ENCODE data around the gene PPP2R3A.

Gene PPP2R3A

GRCh38 chr3:135970506-135971116 lies 5.1 kb downstream of the PPP2R3A start:
- peak; percentile 62 for FAIRE-seq
- DNase-seq (ENCODE audit: low spot score) = peak; percentile 61

DNA sequence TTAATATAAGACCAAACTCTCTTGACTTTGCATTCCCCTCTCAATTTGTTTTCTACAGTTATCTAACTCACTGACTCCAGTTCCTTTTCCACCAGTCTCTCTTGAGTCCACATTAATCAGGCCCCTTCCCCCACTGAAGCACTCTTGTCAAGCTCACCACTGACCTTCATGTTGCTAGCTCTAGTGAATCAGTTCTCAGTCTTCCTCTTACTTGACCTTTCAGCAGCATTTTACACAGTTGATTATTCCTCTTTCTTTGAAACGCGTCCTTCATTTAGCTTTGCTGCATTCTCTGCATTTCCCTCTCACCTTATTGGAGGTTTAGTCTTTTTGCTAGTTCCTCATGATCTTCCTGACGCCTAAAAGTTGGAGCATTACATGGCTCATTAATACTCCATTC lies 8.3 kb downstream of the PPP2R3A start:
- DNase-seq (ENCODE audit: low spot score) (no peak), FAIRE-seq (no peak)

DNA sequence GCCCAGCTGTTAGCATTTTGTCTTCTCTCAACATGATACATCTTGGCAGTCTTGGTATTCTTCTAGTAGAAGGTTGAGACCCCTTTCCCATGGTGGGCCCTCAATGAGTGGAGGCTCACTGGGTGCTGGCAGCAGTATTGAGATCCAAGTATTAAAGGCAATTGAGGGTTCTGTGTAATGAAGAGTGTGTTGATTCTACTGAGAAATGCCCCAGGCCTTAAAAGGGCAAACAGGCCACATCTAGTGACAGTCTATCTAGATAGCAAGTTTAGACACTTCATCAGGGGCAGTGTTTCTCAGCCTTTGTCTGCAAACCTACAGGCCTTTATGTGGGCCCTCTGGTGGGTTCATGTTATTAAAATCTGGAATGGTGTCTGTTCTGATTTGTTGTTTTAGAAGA lies 9.5 kb downstream of the PPP2R3A start:
- FAIRE-seq = no peak
- DNase-seq (ENCODE audit: low spot score) = no peak

DNA sequence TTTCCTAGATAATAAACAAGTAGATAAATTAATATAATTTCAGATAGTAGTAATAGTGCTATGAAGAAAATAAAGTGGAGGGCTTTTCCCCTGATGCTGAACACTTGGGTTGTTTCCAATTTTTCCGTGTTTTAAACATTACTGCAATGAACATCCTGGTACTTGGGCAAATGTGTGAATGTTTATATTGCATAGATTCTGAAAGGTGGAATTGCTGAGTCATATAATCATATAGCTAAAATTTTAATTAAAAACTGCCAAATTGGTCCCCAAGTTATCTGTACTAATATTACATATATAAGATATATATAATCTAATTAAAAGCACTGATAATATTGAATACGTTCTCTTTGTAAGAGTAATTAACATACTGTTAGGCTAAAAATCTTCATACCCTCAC lies 10.0 kb downstream of the PPP2R3A start:
- FAIRE-seq (peak; percentile 15), DNase-seq (ENCODE audit: low spot score) (no peak)

DNA sequence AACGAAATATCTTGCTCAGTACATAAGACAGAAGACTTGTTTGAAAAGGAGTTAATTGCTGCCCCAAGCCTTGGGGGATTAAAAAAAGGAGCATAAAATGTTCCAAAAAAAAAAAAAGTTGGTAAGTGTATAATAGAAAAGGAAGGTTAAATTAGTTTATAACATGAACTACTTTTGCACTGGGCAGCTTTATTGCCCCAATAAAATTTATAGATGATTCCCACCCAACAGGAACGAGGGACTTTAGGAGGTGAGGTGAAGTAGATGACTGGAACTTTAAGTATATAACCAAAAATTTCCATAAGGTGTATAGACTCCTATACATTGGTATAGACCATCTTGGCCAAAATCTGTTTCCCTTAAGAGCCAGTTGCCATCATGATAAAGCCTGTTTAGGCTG lies 14.8 kb downstream of the PPP2R3A start:
- DNase-seq (ENCODE audit: low spot score) (no peak), FAIRE-seq (no peak)

- DNase-seq (ENCODE audit: low spot score) (no peak), FAIRE-seq (no peak)
Observed at GRCh38 chr3:135981701-135982403, 16.3 kb downstream of the PPP2R3A start.

DNA sequence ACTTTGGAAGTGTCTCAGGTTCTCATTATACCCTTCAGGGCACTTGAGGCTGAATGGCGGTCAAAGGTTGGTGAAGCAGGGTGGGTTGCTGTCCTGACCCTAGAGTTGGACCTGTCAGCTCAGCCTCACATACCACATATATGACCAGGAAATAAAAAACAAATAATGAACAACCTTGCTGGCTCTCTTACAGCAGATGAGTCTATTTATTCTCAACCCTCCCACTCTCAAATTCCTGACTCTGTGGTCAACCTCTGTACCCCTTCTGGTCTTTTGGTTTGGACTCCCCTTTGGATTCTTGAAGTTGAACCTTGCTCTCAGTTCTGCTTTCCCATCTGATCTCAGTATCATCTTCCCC lies 16.9 kb downstream of the PPP2R3A start:
- DNase-seq (ENCODE audit: low spot score) = peak; percentile 82
- peak; percentile 95 for FAIRE-seq

DNA sequence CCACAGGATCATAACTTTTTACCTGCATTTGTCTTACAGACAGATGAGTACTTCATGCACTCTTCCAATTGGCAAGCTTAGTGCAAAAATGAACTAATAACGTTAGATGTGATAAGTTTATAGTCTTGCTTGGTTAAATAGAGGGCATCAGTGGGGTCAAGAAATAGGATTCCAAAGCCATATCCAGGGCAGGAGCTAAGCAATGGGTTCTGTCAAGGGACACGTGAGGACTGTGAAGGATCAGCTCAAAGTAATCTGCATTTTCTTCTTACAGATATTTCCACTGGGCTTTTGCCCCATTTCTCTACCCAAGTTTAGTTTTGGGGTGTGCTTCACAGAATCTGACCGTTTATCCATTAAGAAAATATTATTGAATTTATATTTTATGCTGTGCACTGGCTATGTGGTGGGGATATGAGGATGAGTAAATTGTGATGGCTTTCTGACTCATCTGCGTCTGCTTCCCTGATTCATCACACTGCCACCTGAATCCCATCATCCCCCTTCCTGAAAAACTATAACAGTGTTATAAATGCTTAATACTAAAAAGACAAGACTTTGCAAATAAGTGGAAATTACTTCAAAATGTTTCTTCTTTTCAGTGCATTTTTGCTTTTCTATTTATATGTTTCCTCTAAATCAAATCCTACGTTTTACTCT lies 17.5 kb downstream of the PPP2R3A start:
- FAIRE-seq (no peak), DNase-seq (ENCODE audit: low spot score) (peak; percentile 65)

DNA sequence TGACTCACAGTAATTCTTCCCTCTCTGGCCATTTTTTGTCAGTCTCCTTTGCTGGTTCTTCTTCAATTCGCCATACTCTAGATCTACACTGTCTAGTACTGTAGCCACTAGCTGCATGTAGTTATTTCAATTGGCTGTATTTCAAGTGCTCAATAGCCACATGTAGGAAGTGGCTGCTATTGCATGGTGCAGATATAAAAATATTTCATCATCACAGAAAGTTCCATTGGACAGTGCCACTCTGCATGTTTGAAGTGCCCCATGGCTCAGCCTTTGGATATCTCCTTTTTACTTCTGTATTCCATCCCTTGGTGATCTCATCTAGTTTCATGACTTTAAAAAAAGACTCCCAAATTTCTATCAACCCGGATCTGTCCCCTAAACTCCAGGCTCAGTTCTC lies 22.1 kb downstream of the PPP2R3A start:
- FAIRE-seq (no peak), DNase-seq (ENCODE audit: low spot score) (no peak)

- FAIRE-seq (peak; percentile 80), DNase-seq (ENCODE audit: low spot score) (peak; percentile 20)
Observed at GRCh38 chr3:135989242-135989641, 23.7 kb downstream of the PPP2R3A start.

DNA sequence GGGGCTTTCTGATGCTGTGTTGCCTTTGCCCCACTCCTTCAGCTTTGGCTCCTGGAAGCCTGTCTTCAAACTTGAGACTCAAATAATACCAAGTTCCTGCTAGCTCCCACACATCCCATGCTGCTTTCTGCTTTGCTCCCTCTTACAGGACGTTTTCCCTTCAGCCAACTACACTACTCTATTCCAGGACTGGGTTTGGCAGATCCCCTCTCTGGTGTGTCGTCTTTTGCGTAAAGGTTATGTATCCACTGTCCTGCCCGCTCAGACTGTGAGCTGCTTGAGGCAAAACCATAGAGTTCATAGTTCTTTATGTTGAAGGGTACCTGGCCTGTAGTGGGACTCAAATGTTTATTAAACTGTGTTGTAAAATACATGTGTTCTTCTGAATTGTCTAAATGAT lies 25.4 kb downstream of the PPP2R3A start:
- FAIRE-seq (no peak), DNase-seq (ENCODE audit: low spot score) (no peak)

GRCh38 chr3:135991621-135992020 lies 26.1 kb downstream of the PPP2R3A start:
- DNase-seq (ENCODE audit: low spot score) = peak; percentile 23
- no peak for FAIRE-seq

GRCh38 chr3:135992072-135992471 lies 26.5 kb downstream of the PPP2R3A start:
- FAIRE-seq = peak; percentile 99
- peak; percentile 72 for DNase-seq (ENCODE audit: low spot score)

DNA sequence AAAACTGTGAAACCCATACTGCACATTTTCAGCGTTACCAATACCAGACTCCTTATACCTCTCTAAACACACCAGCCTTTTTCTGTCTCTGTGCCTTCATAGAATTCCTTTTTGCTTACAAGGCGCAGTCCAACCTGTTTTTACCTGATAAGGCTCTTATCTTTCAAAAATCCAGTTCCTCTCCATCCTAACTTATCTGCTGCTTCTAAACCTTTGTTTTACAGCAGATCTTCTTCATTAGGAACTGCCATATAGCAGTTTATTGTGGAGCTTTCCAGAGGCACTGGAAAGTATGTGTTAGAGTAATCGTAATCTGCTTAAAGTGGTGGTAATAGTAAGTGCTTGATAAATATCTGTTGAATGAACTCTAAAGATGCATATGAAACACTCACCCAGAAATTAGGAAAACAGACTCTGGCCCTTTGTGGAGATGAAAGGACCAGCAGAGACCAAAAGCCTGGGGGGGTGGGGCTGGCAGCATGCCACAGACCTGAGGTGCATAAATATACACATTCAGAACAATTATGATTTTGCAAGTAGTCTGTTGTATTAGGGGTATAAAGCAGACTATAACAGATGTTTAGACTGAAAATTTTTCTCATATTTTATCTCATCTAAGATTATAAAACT lies 29.3 kb downstream of the PPP2R3A start:
- DNase-seq (ENCODE audit: low spot score) = no peak
- FAIRE-seq = no peak

DNA sequence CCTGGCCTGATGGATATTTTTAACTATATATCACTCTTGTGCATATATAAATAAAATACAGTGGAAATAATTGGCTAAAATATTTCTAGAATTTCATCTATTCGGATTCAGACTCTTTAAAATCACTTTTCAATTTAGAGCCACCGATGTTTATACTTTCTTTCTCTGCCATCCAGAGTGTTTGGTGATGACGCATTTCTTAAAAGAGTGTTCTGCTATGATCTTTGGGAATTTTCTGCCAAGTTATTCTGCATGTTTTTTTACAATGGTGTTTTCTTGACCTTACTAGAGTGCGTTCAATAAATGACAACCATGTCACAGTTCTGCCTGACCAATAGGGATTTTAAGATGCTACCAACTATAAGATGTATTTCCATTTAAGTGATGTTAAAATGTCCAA lies 30.2 kb downstream of the PPP2R3A start:
- DNase-seq (ENCODE audit: low spot score) (no peak), FAIRE-seq (no peak)

- no peak for FAIRE-seq
Observed at GRCh38 chr3:135997554-135998320, 32.2 kb downstream of the PPP2R3A start.

GRCh38 chr3:136008221-136008620 lies 42.7 kb downstream of the PPP2R3A start:
- FAIRE-seq (no peak), DNase-seq (ENCODE audit: low spot score) (no peak)

More at GRCh38 chr3:135997554-135998320, 32.2 kb downstream of the PPP2R3A start:
- DNase-seq (ENCODE audit: low spot score) = no peak

- FAIRE-seq (no peak), DNase-seq (ENCODE audit: low spot score) (no peak)
Observed at GRCh38 chr3:136008732-136009470, 43.4 kb downstream of the PPP2R3A start.

DNA sequence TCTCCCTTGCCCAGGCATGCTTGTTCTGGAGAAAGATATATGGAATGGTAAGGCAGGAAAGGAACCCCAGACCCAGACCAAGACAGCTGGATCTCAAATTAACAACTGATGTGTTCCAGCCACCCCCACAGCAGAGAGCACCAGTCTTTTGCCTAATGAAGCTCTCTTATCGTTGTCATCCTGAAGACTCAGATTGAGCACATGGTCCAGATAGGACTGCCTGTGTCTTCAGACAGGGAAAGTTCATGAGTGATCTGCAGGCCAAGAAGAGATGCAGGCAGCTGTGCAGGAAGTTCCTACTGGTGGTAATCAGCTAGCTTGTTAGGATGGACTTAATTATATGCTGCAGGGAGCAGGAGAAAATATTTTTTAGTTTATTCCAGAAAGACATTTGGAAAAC lies 53.3 kb downstream of the PPP2R3A start:
- FAIRE-seq = no peak

GRCh38 chr3:136021803-136022202 lies 56.3 kb downstream of the PPP2R3A start:
- FAIRE-seq (no peak), DNase-seq (ENCODE audit: low spot score) (no peak)

More for the DNA sequence above, 53.3 kb downstream of the PPP2R3A start:
- no peak for DNase-seq (ENCODE audit: low spot score)
